ENCODE measurements around the gene CDC42EP3.

DNA sequence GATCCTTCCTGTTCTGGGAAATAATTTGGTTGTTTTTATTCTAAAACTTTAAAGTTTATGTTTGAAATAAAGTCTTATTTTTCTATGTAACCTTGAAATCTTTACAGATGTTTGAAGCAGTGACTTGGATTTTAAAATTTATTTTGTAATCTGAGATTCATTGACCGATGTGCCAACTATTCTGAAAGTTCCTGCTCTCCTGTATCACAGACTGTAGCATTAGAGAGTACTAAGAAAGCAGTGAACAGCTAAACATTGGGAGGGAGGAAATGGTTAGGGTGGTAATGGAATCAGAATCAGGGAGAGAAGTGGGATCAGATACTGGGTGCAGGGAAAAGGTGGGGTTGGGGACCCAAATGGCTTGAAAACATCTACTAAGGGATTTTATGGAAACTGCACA is 69.9 kb downstream of the CDC42EP3 start:
- TF ChIP-seq POLR2AphosphoS5 (IDR thresholded peaks at IDR 0.05; ENCODE audit: low read depth) (no peak), CTCF (conservative IDR thresholded peaks at IDR 0.05; ENCODE audit: low read depth in 2 of 2) (no peak), ZNF331 (CRISPR knock-in tag; IDR thresholded peaks at IDR 0.05; ENCODE audit: low read depth) (no peak), EZH2 (IDR thresholded peaks at IDR 0.05; ENCODE audit: low read depth, unreplicated experiment) (no peak), REST (IDR thresholded peaks at IDR 0.05; ENCODE audit: unreplicated experiment) (no peak), CREB1 (CRISPR knock-in tag; IDR thresholded peaks at IDR 0.05; ENCODE audit: low read depth) (no peak), EZH2phosphoT487 (IDR thresholded peaks at IDR 0.05; ENCODE audit: unreplicated experiment) (no peak), STAT1 (IDR thresholded peaks at IDR 0.05; ENCODE audit: unreplicated experiment) (no peak), ETS1 (IDR thresholded peaks at IDR 0.05) (no peak)
